Measurements from ENCODE around the gene PACS2.

The PACS2 gene

GRCh38 chr14:105375635-105376057, 61.1 kb downstream of the PACS2 start:
- DNase-seq: peak; percentile 20

GRCh38 chr14:105376521-105377440, 62.2 kb downstream of the PACS2 start:
- DNase-seq: no peak

- no peak for DNase-seq
Observed at GRCh38 chr14:105377555-105378182, 63.1 kb downstream of the PACS2 start.

- DNase-seq: no peak
Observed at GRCh38 chr14:105378199-105378598, 63.7 kb downstream of the PACS2 start.

GRCh38 chr14:105378873-105379685, 64.5 kb downstream of the PACS2 start:
- DNase-seq: no peak

- no peak for DNase-seq
Observed at GRCh38 chr14:105379946-105380345, 65.4 kb downstream of the PACS2 start.

- DNase-seq: no peak
Observed at GRCh38 chr14:105380756-105381155, 66.2 kb downstream of the PACS2 start.

GRCh38 chr14:105381446-105382342, 67.1 kb downstream of the PACS2 start:
- DNase-seq: no peak

- no peak for DNase-seq
Observed at GRCh38 chr14:105382343-105383082, 68.0 kb downstream of the PACS2 start.

- DNase-seq: no peak
Observed at GRCh38 chr14:105383083-105383730, 68.7 kb downstream of the PACS2 start.

GRCh38 chr14:105384041-105384557, 69.6 kb downstream of the PACS2 start:
- DNase-seq: no peak

GRCh38 chr14:105384605-105385321, 70.2 kb downstream of the PACS2 start:
- no peak for DNase-seq

GRCh38 chr14:105385322-105385637, 70.7 kb downstream of the PACS2 start:
- no peak for DNase-seq

- DNase-seq: no peak
Observed at GRCh38 chr14:105385698-105386365, 71.3 kb downstream of the PACS2 start.

GRCh38 chr14:105386581-105387529, 72.3 kb downstream of the PACS2 start:
- no peak for DNase-seq

- DNase-seq: no peak
Observed at GRCh38 chr14:105387530-105387922, 73.0 kb downstream of the PACS2 start.

GRCh38 chr14:105388110-105388951, 73.8 kb downstream of the PACS2 start:
- no peak for DNase-seq
